IMR-90 (cell line): ENCODE results near the gene LIPK. TPM values are rescaled to one million over a fixed set of nuclear protein-coding genes. Genes with fewer than 3 reads are reported as not detected.

Source experiments
- ATAC-seq: fragments of 200-7000 bp; cut with Tn5 transposase; 2 replicates; pipeline ENCODE4 v1.9.1; 2020; ENCODE audit warnings: low read depth, mild to moderate bottlenecking, moderate library complexity
- BruUV-seq: library from RNA; stranded (reverse); fragments of 400-500 nt; replicated peaks from 2 replicates; lab custom pipeline; 2021; lab: Mats Ljungman, UMichigan
- CTCF ChIA-PET: fragments of 300-600 bp; formaldehyde crosslinking; extraction: SDS; loops from one replicate; lab custom pipeline; 2021; ENCODE audit warnings: antibody characterized with exemption; lab: Yijun Ruan, JAX
- POLR2A ChIA-PET: fragments of 300-600 bp; sonication (Branson Sonifier 250); formaldehyde crosslinking; loops from one replicate; lab custom pipeline; 2022; ENCODE audit warnings: antibody characterized with exemption; ENCODE audit not compliant: unreplicated experiment; lab: Charles Lee
- DNase-seq: peaks from one replicate; pipeline ENCODE4 v3.0.0; 2013
- H2AFZ ChIP-seq: replicated peaks from 2 replicates; pipeline ENCODE3; 2013; ENCODE audit warnings: low read length, mild to moderate bottlenecking; ENCODE audit not compliant: poor library complexity
- H2AK5ac ChIP-seq: 2 replicates; pipeline ENCODE4 v1.6.1; 2013; ENCODE audit warnings: low read depth, low read length, inconsistent platforms
- H2AK9ac ChIP-seq: replicated peaks from 2 replicates; pipeline ENCODE3; 2013; ENCODE audit warnings: mild to moderate bottlenecking, low read depth, low read length, moderate library complexity; ENCODE audit not compliant: poor library complexity
- H2BK120ac ChIP-seq: 2 replicates; pipeline ENCODE4 v1.6.1; 2013; ENCODE audit warnings: low read depth, low read length, inconsistent platforms
- H2BK15ac ChIP-seq: 3 replicates; pipeline ENCODE4 v1.6.1; 2013; ENCODE audit warnings: low read depth, low read length, inconsistent platforms
- H2BK20ac ChIP-seq: 2 replicates; pipeline ENCODE4 v1.6.1; 2013; ENCODE audit warnings: low read depth, mild to moderate bottlenecking, inconsistent platforms, low read length, moderate library complexity
- H2BK5ac ChIP-seq: 2 replicates; pipeline ENCODE4 v1.6.1; 2013; ENCODE audit warnings: mild to moderate bottlenecking, low read depth, low read length, inconsistent platforms; ENCODE audit not compliant: poor library complexity, severe bottlenecking
- H3K14ac ChIP-seq: replicated peaks from 2 replicates; pipeline ENCODE4 v1.6.1; 2013; ENCODE audit warnings: low read depth, low read length, inconsistent platforms
- H3K18ac ChIP-seq: 2 replicates; pipeline ENCODE4 v1.6.1; 2013; ENCODE audit warnings: low read depth, low read length, control low read depth
- H3K23ac ChIP-seq: 2 replicates; pipeline ENCODE4 v1.6.1; 2013; ENCODE audit warnings: low read depth, low read length, inconsistent platforms
- H3K27ac ChIP-seq: 2 replicates; pipeline ENCODE4 v1.5.1; 2013; ENCODE audit warnings: mild to moderate bottlenecking, control low read depth, low read length; ENCODE audit not compliant: insufficient read depth
- H3K27me3 ChIP-seq: 2 replicates; pipeline ENCODE4 v1.6.1; 2013; ENCODE audit warnings: low read length; ENCODE audit not compliant: control insufficient read depth, insufficient read depth
- H3K36me3 ChIP-seq: 2 replicates; pipeline ENCODE4 v1.6.1; 2013; ENCODE audit warnings: low read length, mixed read lengths; ENCODE audit not compliant: control insufficient read depth, insufficient read depth
- H3K4ac ChIP-seq: 2 replicates; pipeline ENCODE4 v1.6.1; 2013; ENCODE audit warnings: low read depth, low read length, inconsistent platforms
- H3K4me1 ChIP-seq: 2 replicates; pipeline ENCODE4 v1.6.1; 2013; ENCODE audit warnings: low read length, mixed read lengths; ENCODE audit not compliant: control insufficient read depth, insufficient read depth
- H3K4me2 ChIP-seq: 2 replicates; pipeline ENCODE4 v1.6.1; 2013; ENCODE audit warnings: low read depth, mild to moderate bottlenecking, control low read depth, low read length, moderate library complexity
- H3K4me3 ChIP-seq: 2 replicates; pipeline ENCODE4 v1.5.1; 2013; ENCODE audit warnings: low read depth, mild to moderate bottlenecking, control low read depth, low read length, moderate library complexity; ENCODE audit not compliant: insufficient read depth
- H3K56ac ChIP-seq: 2 replicates; pipeline ENCODE4 v1.6.1; 2013; ENCODE audit warnings: low read length, inconsistent platforms; ENCODE audit not compliant: insufficient read depth; ENCODE audit errors: extremely low read depth
- H3K79me1 ChIP-seq, 2 experiments: 2 replicates each; pipeline ENCODE4 v1.6.1; 2013; ENCODE audit warnings: low read length in 2 of 2, inconsistent platforms in 1 of 2, low read depth in 1 of 2
- H3K9ac ChIP-seq: 2 replicates; pipeline ENCODE4 v1.6.1; 2013; ENCODE audit warnings: low read depth, low read length, control low read depth
- H3K9me1 ChIP-seq: 2 replicates; pipeline ENCODE4 v1.6.1; 2013; ENCODE audit warnings: low read length, inconsistent platforms; ENCODE audit not compliant: insufficient read depth
- H3K9me3 ChIP-seq: 2 replicates; pipeline ENCODE4 v1.6.1; 2013; ENCODE audit warnings: low read length; ENCODE audit not compliant: control insufficient read depth, insufficient read depth
- H4K20me1 ChIP-seq: 2 replicates; pipeline ENCODE4 v1.6.1; 2013; ENCODE audit warnings: low read length, inconsistent platforms; ENCODE audit not compliant: insufficient read depth
- H4K5ac ChIP-seq: 2 replicates; pipeline ENCODE4 v1.6.1; 2013; ENCODE audit warnings: mild to moderate bottlenecking, low read depth, low read length, control low read depth
- H4K8ac ChIP-seq, 2 experiments: 2 replicates each; pipeline ENCODE4 v1.6.1; 2013; ENCODE audit warnings: low read depth in 2 of 2, low read length in 2 of 2, control low read depth in 1 of 2, inconsistent platforms in 1 of 2
- H4K91ac ChIP-seq: 2 replicates; pipeline ENCODE4 v1.6.1; 2013; ENCODE audit warnings: low read depth, low read length, inconsistent platforms; ENCODE audit not compliant: insufficient read depth
- FOS ChIP-seq: fragments of 150-350 bp; IDR thresholded peaks from 2 replicates; pipeline ENCODE4 v1.6.1; 2016; ENCODE audit warnings: low read depth, low read length
- MXI1 ChIP-seq: IDR thresholded peaks from 2 replicates; pipeline ENCODE4 v1.6.1; 2012; ENCODE audit warnings: low read depth, mild to moderate bottlenecking, low read length, moderate library complexity, borderline replicate concordance
- RCOR1 ChIP-seq: IDR thresholded peaks from 2 replicates; pipeline ENCODE4 v1.6.1; 2012; ENCODE audit warnings: mild to moderate bottlenecking, low read length, improper control_type of control experiment; ENCODE audit not compliant: insufficient replicate concordance
- SMC3 ChIP-seq: fragments of 150-350 bp; IDR thresholded peaks from 2 replicates; pipeline ENCODE4 v1.6.1; 2016; ENCODE audit warnings: low read depth, mild to moderate bottlenecking, antibody characterized with exemption, low read length, moderate library complexity
- USF2 ChIP-seq: fragments of 150-350 bp; IDR thresholded peaks from 2 replicates; pipeline ENCODE4 v1.6.1; 2017; ENCODE audit warnings: mild to moderate bottlenecking, antibody characterized with exemption, low read length, low read depth
- WGBS, 2 experiments: methylation state at CpG; one replicate each; pipeline versions ENCODE4 v1.1.5 to v1.1.7; 2013; ENCODE audit warnings: missing lambda C conversion rate in 2 of 2; ENCODE audit not compliant: insufficient read length in 1 of 2; ENCODE audit errors: extremely low coverage in 2 of 2; 5-methylcytosine and 5-hydroxymethylcytosine counted together
- dilution Hi-C: fragments of 300-500 bp; cut with HindIII; formaldehyde crosslinking; loops from one replicate; pipeline ENCODE4 v1.14.3; 2018; ENCODE audit warnings: low sequenced_read_pairs; ENCODE audit not compliant: unreplicated experiment
- in situ Hi-C: fragments of 300-500 bp; cut with MboI; formaldehyde crosslinking; loops from 3 replicates; pipeline ENCODE4 v1.14.3; 2019; ENCODE audit warnings: low sequenced_read_pairs, inconsistent platforms, mixed read lengths
- intact Hi-C: fragments of 100-400 bp; cut with micrococcal nuclease; formaldehyde crosslinking; loops from 2 replicates; pipeline ENCODE4 v1.10.0; 2022
- polyA plus RNA-seq, 3 experiments: library from polyadenylated mRNA; depleted of rRNA; stranded (reverse); fragments of >200 nt; gene quantifications; 2 replicates each; pipeline ENCODE4 v1.2.3, GENCODE V29; 2012; ENCODE audit warnings: low replicate concordance in 1 of 3
- total RNA-seq: library from RNA; depleted of rRNA; stranded (reverse); fragments of >200 nt; gene quantifications from 2 replicates; pipeline ENCODE4 v1.2.3, GENCODE V29; 2012

Gene LIPK
- total and polyA plus RNA-seq, 2 of the 4 experiments (the other 2 are of a cell fraction) = not detected

DNA sequence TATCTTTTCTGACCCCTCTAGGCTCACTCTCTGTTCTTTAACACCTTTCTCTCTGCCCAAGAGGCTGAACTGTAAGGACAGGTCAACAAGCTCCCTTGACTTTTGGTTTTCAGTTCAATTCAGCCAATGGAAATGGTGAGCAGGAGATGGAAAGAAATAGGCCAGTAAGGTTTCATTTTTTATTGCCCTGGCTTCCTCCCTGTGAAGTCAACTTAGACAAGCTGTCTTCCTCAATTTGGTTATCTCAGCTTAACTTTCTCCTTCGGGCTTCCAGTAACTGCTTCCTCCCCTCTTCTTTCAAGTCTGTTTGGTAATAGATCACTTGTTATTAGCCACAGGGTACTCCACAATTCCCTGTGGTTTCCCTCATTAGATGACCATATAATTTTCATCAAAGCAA lies 19.7 kb downstream of the LIPK start:
- no peak overlapping the region for H2AK5ac ChIP-seq
- H4K8ac ChIP-seq = no peak overlapping the region
- no peak overlapping the region for H3K23ac ChIP-seq
- intact Hi-C loops = no loop called here
- POLR2A ChIA-PET = no interaction called here
- DNase-seq (no peak), ATAC-seq (no peak)
- no peak overlapping the region for H2BK5ac ChIP-seq
- no peak overlapping the region for H3K18ac ChIP-seq
- no peaks in the 10 kb centered on the region for H3K36me3 ChIP-seq
- H3K79me1 ChIP-seq = no peaks in the 10 kb centered on the region
- H3K9ac ChIP-seq = no peak overlapping the region
- peaks cover 25% of the 10 kb centered on the region for H3K27me3 ChIP-seq
- no peak overlapping the region for H3K14ac ChIP-seq
- TF ChIP-seq SMC3 (no peak), USF2 (no peak), FOS (no peak), RCOR1 (no peak), MXI1 (no peak)
- no TSS peak for BruUV-seq
- no peaks in the 10 kb centered on the region for H3K4me1 ChIP-seq
- no peak overlapping the region for H3K56ac ChIP-seq
- no peak overlapping the region for H4K91ac ChIP-seq
- in situ Hi-C loops = no loop called here
- dilution Hi-C loops = no loop called here
- no peak overlapping the region for H3K4me2 ChIP-seq
- H3K9me1 ChIP-seq = no peaks in the 10 kb centered on the region
- WGBS, 2 experiments = no CpG with 5 or more reads among the region's 1 CpG
- H3K9me3 ChIP-seq = peaks cover 4% of the 10 kb centered on the region; the same call in 1 of the 2 replicates
- no peak overlapping the region for H2BK15ac ChIP-seq
- H2BK120ac ChIP-seq = no peak overlapping the region
- CTCF ChIA-PET = interaction anchor here (0.9 to 1.1 kb wide), 2 partner anchors 8 to 19 kb away, joined by 3 read pairs; no protein-coding TSS in a partner anchor
- H3K4ac ChIP-seq = no peak overlapping the region
- no peak overlapping the region for H3K27ac ChIP-seq
- H2AK9ac ChIP-seq = no peak overlapping the region
- no peak overlapping the region for H4K5ac ChIP-seq
- H2BK20ac ChIP-seq = no peak overlapping the region
- no peaks in the 10 kb centered on the region for H4K20me1 ChIP-seq
- no peak overlapping the region for H3K4me3 ChIP-seq
- no peak overlapping the region for H2AFZ ChIP-seq
